WTC11 (cell line): ENCODE measurements around the gene TRAF3IP1. TPM values are rescaled to one million over a fixed set of nuclear protein-coding genes. Genes with fewer than 3 reads are reported as not detected.
A peak's percentile ranks its signal among the peaks of the same experiment; 100 is the strongest.

Source experiments
- AR ChIP-seq: fragments of 250-450 bp; sonication (Bioruptor Pico); IDR thresholded peaks from 2 replicates; pipeline ENCODE4 v1.9.0; 2021; ENCODE audit warnings: mild to moderate bottlenecking
- ATF1 ChIP-seq: sonication (generic); formaldehyde crosslinking; IDR thresholded peaks from 2 replicates; pipeline ENCODE4 v1.8.1; 2023; ENCODE audit warnings: mild to moderate bottlenecking, moderate library complexity, missing genetic modification reagents
- CBFB ChIP-seq: sonication (generic); formaldehyde crosslinking; IDR thresholded peaks from 2 replicates; pipeline ENCODE4 v1.8.1; 2022; ENCODE audit warnings: mild to moderate bottlenecking, low read depth, missing genetic modification reagents
- CDX4 ChIP-seq: fragments of 250-450 bp; sonication (Bioruptor Pico); IDR thresholded peaks from 2 replicates; pipeline ENCODE4 v1.9.0; 2021; ENCODE audit warnings: moderate library complexity, mild to moderate bottlenecking, inconsistent platforms, borderline replicate concordance
- CREM ChIP-seq: sonication (generic); formaldehyde crosslinking; IDR thresholded peaks from 2 replicates; pipeline ENCODE4 v1.8.1; 2022; ENCODE audit warnings: mild to moderate bottlenecking, missing genetic modification reagents, moderate library complexity
- E2F1 ChIP-seq: sonication (generic); formaldehyde crosslinking; IDR thresholded peaks from 2 replicates; pipeline ENCODE4 v1.8.0; 2022; ENCODE audit warnings: mild to moderate bottlenecking, missing genetic modification reagents
- EMX1 ChIP-seq: fragments of 250-450 bp; sonication (Bioruptor Pico); IDR thresholded peaks from 2 replicates; pipeline ENCODE4 v1.8.0; 2021; ENCODE audit warnings: mild to moderate bottlenecking
- ETV6 ChIP-seq: sonication (generic); formaldehyde crosslinking; IDR thresholded peaks from 2 replicates; pipeline ENCODE4 v1.8.1; 2022; ENCODE audit warnings: mild to moderate bottlenecking, missing genetic modification reagents
- FOXK1 ChIP-seq: sonication (generic); formaldehyde crosslinking; IDR thresholded peaks from 2 replicates; pipeline ENCODE4 v1.8.0; 2022; ENCODE audit warnings: mild to moderate bottlenecking, moderate library complexity, missing genetic modification reagents
- GRHL2 ChIP-seq: fragments of 250-450 bp; sonication (Bioruptor Pico); IDR thresholded peaks from 2 replicates; pipeline ENCODE4 v1.8.0; 2022; ENCODE audit warnings: mild to moderate bottlenecking, moderate library complexity; ENCODE audit not compliant: insufficient replicate concordance, severe bottlenecking
- HMGXB4 ChIP-seq: sonication (generic); formaldehyde crosslinking; IDR thresholded peaks from 2 replicates; pipeline ENCODE4 v1.8.1; 2023; ENCODE audit warnings: mild to moderate bottlenecking, moderate library complexity, missing genetic modification reagents
- IRF2 ChIP-seq: sonication (generic); formaldehyde crosslinking; IDR thresholded peaks from 2 replicates; pipeline ENCODE4 v1.8.0; 2022; ENCODE audit warnings: low read depth, missing genetic modification reagents, borderline replicate concordance
- KAT7 ChIP-seq: sonication (generic); formaldehyde crosslinking; IDR thresholded peaks from 2 replicates; pipeline ENCODE4 v1.8.1; 2023; ENCODE audit warnings: missing genetic modification reagents, mild to moderate bottlenecking, borderline replicate concordance
- MXD4 ChIP-seq: fragments of 250-450 bp; sonication (Bioruptor Pico); IDR thresholded peaks from 2 replicates; pipeline ENCODE4 v1.8.0; 2021; ENCODE audit warnings: mild to moderate bottlenecking, moderate library complexity, borderline replicate concordance
- MYBL2 ChIP-seq: sonication (generic); formaldehyde crosslinking; IDR thresholded peaks from 2 replicates; pipeline ENCODE4 v1.8.1; 2023; ENCODE audit warnings: mild to moderate bottlenecking, moderate library complexity, missing genetic modification reagents
- NFE2L1 ChIP-seq: sonication (generic); formaldehyde crosslinking; IDR thresholded peaks from 2 replicates; pipeline ENCODE4 v1.8.1; 2023; ENCODE audit warnings: missing genetic modification reagents
- OVOL2 ChIP-seq: fragments of 250-450 bp; sonication (Bioruptor Pico); IDR thresholded peaks from 2 replicates; pipeline ENCODE4 v1.9.0; 2021; ENCODE audit warnings: mild to moderate bottlenecking, borderline replicate concordance
- PRDM15 ChIP-seq: sonication (generic); formaldehyde crosslinking; IDR thresholded peaks from 2 replicates; pipeline ENCODE4 v1.8.0; 2022; ENCODE audit warnings: missing genetic modification reagents
- PRRX2 ChIP-seq: fragments of 250-450 bp; sonication (Bioruptor Pico); IDR thresholded peaks from 2 replicates; pipeline ENCODE4 v1.8.0; 2021; ENCODE audit warnings: mild to moderate bottlenecking
- TEAD4 ChIP-seq: sonication (generic); formaldehyde crosslinking; IDR thresholded peaks from 2 replicates; pipeline ENCODE4 v1.8.0; 2022; ENCODE audit warnings: mild to moderate bottlenecking, missing genetic modification reagents
- ZNF263 ChIP-seq: sonication (generic); formaldehyde crosslinking; IDR thresholded peaks from 2 replicates; pipeline ENCODE4 v1.8.1; 2022; ENCODE audit warnings: low read depth, mild to moderate bottlenecking, moderate library complexity, missing genetic modification reagents
- ZNF423 ChIP-seq: fragments of 250-450 bp; sonication (Bioruptor Pico); IDR thresholded peaks from 2 replicates; pipeline ENCODE4 v2.1.2; 2022; ENCODE audit warnings: mild to moderate bottlenecking, moderate library complexity
- ZNF512 ChIP-seq: sonication (generic); formaldehyde crosslinking; IDR thresholded peaks from 2 replicates; pipeline ENCODE4 v1.8.1; 2022; ENCODE audit warnings: missing genetic modification reagents, borderline replicate concordance
- ZNF671 ChIP-seq: fragments of 250-450 bp; sonication (Bioruptor Pico); IDR thresholded peaks from 2 replicates; pipeline ENCODE4 v1.8.0; 2021; ENCODE audit warnings: mild to moderate bottlenecking
- total RNA-seq: library from RNA; stranded (reverse); gene quantifications from 3 replicates; pipeline ENCODE4 v1.2.3, GENCODE V29; 2021
- TF ChIP-seq, protein P1 (sequence below): sonication (generic); formaldehyde crosslinking; IDR thresholded peaks from 2 replicates; pipeline ENCODE4 v1.8.1; 2022; ENCODE audit warnings: mild to moderate bottlenecking, missing genetic modification reagents, moderate library complexity, borderline replicate concordance

Gene TRAF3IP1
- total RNA-seq, 1 experiment from 2014 or later = 18.7 TPM

- TF ChIP-seq HMGXB4 = 0 out of 2 replicates have a peak, but pooled peaks have one; percentile 74
- no peak; the same call in 1 of the 2 replicates for TF ChIP-seq ZNF263 (CRISPR knock-in tag)
- no peak for TF ChIP-seq NFE2L1
- no peak; the same call in 1 of the 2 replicates for TF ChIP-seq ETV6 (CRISPR knock-in tag)
- peak; percentile 77; the same call in 1 of the 2 replicates for TF ChIP-seq KAT7 (CRISPR knock-in tag)
- no peak for TF ChIP-seq CDX4
- no peak for TF ChIP-seq AR
- no peak for TF ChIP-seq OVOL2 (CRISPR knock-in tag)
- TF ChIP-seq FOXK1 = peak; percentile 68
- no peak for TF ChIP-seq E2F1 (CRISPR knock-in tag)
- TF ChIP-seq IRF2 (CRISPR knock-in tag) = no peak
- TF ChIP-seq GRHL2 (CRISPR knock-in tag) = no peak
- TF ChIP-seq MYBL2 = peak; percentile 55; the same call in 1 of the 2 replicates
- no peak for TF ChIP-seq MXD4 (CRISPR knock-in tag)
- TF ChIP-seq ATF1 = no peak
- no peak for TF ChIP-seq TEAD4 (CRISPR knock-in tag)
- no peak for TF ChIP-seq ZNF512 (CRISPR knock-in tag)
- TF ChIP-seq, protein P1, sequence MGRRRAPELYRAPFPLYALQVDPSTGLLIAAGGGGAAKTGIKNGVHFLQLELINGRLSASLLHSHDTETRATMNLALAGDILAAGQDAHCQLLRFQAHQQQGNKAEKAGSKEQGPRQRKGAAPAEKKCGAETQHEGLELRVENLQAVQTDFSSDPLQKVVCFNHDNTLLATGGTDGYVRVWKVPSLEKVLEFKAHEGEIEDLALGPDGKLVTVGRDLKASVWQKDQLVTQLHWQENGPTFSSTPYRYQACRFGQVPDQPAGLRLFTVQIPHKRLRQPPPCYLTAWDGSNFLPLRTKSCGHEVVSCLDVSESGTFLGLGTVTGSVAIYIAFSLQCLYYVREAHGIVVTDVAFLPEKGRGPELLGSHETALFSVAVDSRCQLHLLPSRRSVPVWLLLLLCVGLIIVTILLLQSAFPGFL = no peak; the same call in 1 of the 2 replicates
- TF ChIP-seq ZNF671 = no peak
- no peak for TF ChIP-seq PRDM15 (CRISPR knock-in tag)
- TF ChIP-seq EMX1 (CRISPR knock-in tag) = no peak
- TF ChIP-seq CREM = peak; percentile 68; the same call in 1 of the 2 replicates
- TF ChIP-seq ZNF423 = no peak
- peak; percentile 8; the same call in 1 of the 2 replicates for TF ChIP-seq PRRX2 (CRISPR knock-in tag)
- TF ChIP-seq CBFB = no peak
Measured at GRCh38 chr2:238426568-238427434, 106.5 kb downstream of the TRAF3IP1 start, which contains the start of gene ASB1 (continued).
